IPS-18a (cell line): Measurements from ENCODE around the gene RDH13.

ENCODE experiments used
- H3K27ac ChIP-seq: one replicate; pipeline ENCODE4 v1.5.1; 2013; ENCODE audit warnings: low read length
- H3K27me3 ChIP-seq: one replicate; pipeline ENCODE4 v1.6.1; 2013; ENCODE audit warnings: mild to moderate bottlenecking, low read length; ENCODE audit not compliant: control insufficient read depth, insufficient read depth
- H3K36me3 ChIP-seq: one replicate; pipeline ENCODE4 v1.6.1; 2013; ENCODE audit warnings: low read depth, low read length; ENCODE audit not compliant: control insufficient read depth
- H3K4me1 ChIP-seq: one replicate; pipeline ENCODE4 v1.6.1; 2013; ENCODE audit warnings: low read depth, low read length; ENCODE audit not compliant: control insufficient read depth
- H3K4me3 ChIP-seq: one replicate; pipeline ENCODE4 v1.5.1; 2013; ENCODE audit warnings: low read length
- H3K9ac ChIP-seq: one replicate; pipeline ENCODE4 v1.6.1; 2013; ENCODE audit warnings: mild to moderate bottlenecking, low read length, moderate library complexity
- H3K9me3 ChIP-seq: one replicate; pipeline ENCODE4 v1.6.1; 2013; ENCODE audit warnings: low read depth, low read length; ENCODE audit not compliant: control insufficient read depth

RDH13 gene

DNA sequence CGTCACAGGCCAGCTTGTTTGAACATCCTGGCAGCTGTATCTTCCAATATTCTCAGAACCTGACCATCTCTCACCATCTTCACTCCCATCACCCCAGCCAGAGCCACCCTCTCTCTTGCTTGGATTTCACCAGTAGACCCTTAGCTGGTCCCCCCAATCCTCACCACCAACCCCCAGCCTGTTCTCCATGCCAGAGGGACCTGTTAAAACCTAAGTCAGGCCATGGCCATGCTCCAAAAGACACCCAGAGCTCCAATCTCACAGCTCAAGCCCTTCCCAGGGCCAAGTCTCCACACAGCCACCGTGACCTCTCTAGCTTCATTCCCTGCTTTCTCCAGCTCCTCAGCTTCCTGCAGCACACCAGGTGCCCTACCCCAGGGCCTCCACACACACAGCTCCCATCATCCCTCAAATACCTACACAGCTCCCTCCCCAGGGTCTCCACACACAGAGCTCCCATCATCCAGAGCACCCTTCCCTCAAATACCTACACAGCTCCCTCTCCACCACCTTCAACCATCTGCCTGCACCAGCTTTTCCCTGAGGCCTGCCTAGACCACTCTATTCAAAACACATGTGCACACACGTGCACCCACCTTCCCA, 26.5 kb upstream of the RDH13 start:
- no peaks in the 10 kb centered on the region for H3K9me3 ChIP-seq
- peaks cover 24% of the 10 kb centered on the region for H3K4me1 ChIP-seq
- no peak overlapping the region for H3K4me3 ChIP-seq
- H3K9ac ChIP-seq, result no peak overlapping the region
- no peaks in the 10 kb centered on the region for H3K36me3 ChIP-seq
- H3K27me3 ChIP-seq, result peaks cover 17% of the 10 kb centered on the region
- no peak overlapping the region for H3K27ac ChIP-seq

DNA sequence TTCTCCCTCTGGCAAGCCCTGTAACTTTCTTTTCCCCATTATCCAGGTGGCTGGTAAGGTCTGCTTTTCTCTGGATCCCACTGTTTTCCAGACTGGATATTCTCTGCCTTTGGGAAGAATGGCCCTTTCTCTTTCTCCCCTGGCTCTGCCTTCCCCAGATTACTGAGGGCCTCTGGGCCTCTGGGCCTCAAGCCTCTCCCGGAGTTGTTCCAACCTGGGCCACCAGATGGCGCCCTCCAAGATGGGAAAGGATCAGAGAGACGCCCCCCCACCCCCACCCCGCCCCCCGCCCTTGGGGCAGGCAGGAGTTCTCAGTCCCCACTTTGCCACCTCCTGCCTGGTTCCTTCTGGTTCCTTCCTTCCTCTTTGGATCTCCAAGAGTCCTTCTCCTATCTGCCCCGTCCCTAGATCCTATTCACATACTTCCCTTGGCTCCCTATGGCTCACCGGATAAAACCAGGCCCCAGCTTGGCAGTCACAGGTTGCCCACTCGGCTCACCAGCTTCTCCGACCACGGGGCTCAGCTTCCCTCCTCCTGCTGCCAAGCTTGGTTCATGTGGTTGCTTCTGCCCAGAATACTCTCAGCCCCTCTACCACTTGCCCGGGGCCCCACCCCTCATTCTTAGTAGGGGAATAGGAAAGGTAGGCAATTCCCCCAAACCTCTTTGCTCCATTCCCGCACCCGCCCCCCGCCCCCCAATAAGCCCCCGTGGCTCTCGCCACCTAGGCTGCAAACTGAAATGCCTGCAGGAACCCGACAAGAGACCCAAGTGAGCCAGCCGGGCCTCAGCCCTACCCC, 25.8 kb upstream of the RDH13 start:
- Histone ChIP-seq H3K9ac (no peak overlapping the region), H3K9me3 (no peaks in the 10 kb centered on the region)

DNA sequence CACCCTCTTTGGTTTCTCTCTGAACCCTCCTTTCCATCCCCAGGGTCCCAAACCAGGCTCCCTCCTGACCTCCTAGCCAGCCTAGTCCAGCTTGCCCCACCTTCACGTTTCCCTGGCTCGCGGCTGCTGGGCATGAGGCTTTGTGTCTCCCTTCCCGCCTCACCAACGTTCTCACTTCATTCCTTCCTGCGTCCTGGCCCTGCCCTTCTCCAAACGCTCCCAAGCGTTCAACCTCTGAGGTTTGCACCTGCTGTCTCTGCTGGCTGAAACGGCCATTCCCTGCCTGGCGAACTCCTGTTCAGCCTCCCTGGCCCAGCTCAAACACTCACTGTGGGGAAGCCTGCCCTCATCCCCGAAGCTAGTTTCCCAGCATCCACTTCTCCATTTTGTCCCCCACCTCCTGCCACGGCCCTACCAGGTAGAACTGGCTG, 25.1 kb upstream of the RDH13 start:
- H3K27me3 ChIP-seq, result peaks cover 24% of the 10 kb centered on the region
- peaks cover 22% of the 10 kb centered on the region for H3K4me1 ChIP-seq
- H3K9me3 ChIP-seq, result no peaks in the 10 kb centered on the region
- H3K27ac ChIP-seq, result no peak overlapping the region
- peak overlapping the region; percentile 78 for H3K4me3 ChIP-seq
- no peaks in the 10 kb centered on the region for H3K36me3 ChIP-seq
- no peak overlapping the region for H3K9ac ChIP-seq

More for the DNA sequence above, 25.8 kb upstream of the RDH13 start:
- Histone ChIP-seq H3K4me1 (peaks cover 22% of the 10 kb centered on the region), H3K4me3 (peak overlapping the region; percentile 78), H3K36me3 (no peaks in the 10 kb centered on the region), H3K27me3 (peaks cover 24% of the 10 kb centered on the region), H3K27ac (no peak overlapping the region)

DNA sequence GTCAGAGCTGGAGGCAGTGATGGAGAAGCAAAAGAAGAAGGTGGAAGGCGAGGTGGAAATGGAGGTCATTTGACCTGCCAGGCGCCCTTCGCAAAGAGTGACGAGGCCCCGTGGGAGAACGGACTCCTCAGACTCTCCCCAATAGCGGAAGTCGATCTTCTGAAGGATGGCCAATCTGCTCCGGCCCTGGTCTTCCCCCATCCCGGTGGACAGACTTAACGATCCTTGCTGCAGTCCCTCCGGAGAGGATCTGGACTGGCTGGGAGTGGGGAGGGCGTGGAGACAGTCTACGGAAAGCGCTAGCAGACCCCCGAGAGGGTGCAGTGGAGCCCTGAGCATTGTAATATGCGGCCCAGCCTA, 24.6 kb upstream of the RDH13 start:
- H3K27ac ChIP-seq, result no peak overlapping the region
- peak overlapping the region; percentile 78 for H3K4me3 ChIP-seq
- H3K9ac ChIP-seq, result peak overlapping the region; percentile 24
- H3K36me3 ChIP-seq, result no peaks in the 10 kb centered on the region
- no peaks in the 10 kb centered on the region for H3K9me3 ChIP-seq
- H3K4me1 ChIP-seq, result peaks cover 22% of the 10 kb centered on the region
- H3K27me3 ChIP-seq, result peaks cover 24% of the 10 kb centered on the region

DNA sequence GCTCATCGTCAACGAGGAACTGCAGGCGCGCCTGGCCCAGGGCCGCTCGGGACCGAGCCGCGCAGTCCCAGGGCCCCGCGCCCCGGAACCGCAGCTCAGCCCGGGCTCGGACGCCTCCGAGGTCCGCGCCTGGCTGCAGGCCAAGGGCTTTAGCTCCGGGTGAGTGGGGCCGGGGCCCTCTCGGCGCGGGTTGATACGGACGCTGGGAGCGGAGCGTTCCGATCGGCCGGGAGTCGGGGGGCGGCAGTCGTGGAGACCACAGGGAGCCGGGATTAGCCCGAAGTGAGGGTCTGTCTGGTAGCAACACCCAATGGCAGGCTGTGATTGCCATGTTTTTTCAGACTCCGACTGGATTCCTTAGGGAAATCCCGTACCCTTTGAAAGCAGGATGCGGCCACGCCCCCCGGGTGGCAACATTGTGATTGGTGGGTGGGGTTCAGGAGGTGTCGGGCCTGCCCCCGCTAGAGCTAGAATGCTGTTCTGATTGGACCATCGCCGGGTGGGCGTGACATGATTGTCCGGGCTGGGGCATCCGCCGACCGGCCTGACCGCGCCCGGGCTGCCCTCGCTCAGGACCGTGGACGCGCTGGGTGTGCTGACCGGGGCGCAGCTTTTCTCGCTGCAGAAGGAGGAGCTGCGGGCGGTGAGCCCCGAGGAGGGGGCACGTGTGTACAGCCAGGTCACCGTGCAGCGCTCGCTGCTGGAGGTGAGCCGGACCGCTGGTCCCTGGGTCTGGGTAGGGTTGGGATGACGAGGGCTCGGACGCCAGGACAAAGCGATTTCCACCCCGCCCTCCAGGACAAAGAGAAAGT, 24.0 kb upstream of the RDH13 start:
- peak overlapping the region; percentile 78 for H3K4me3 ChIP-seq
- H3K9me3 ChIP-seq, result no peaks in the 10 kb centered on the region
- no peaks in the 10 kb centered on the region for H3K36me3 ChIP-seq
- peak overlapping the region; percentile 44 for H3K9ac ChIP-seq
- H3K4me1 ChIP-seq, result peaks cover 22% of the 10 kb centered on the region
- H3K27ac ChIP-seq, result no peak overlapping the region
- peaks cover 29% of the 10 kb centered on the region for H3K27me3 ChIP-seq

DNA sequence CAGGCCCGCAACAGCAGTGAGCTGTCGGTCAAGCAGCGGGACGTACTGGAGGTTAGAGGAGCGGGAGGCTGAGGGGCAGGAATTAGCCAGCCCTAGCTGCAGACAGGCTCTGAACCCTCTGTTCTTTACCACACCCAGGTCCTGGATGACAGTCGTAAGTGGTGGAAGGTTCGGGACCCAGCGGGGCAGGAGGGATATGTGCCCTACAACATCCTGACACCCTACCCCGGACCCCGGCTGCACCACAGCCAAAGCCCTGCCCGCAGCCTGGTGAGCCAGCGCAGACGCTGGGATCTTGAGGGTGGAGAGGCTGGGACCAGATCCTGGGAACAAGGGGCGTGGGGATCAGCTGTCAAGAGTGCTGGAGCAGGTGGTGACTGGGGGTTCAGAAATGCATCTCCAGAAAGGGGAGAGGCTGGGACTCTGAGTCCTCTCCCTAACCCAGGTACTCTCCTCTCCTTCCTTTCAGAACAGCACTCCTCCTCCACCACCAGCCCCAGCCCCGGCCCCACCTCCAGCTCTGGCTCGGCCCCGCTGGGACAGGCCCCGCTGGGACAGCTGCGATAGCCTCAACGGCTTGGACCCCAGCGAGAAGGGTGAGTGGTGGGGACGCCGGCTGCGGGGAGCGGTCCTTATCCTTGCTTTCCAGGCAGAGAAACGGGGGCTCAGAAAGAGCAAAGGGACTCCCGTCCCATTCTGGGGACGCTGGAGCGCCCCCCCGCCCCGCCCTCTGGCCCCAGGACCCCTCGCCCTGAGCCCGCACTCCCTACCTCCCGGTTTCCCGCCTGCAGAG, 23.2 kb upstream of the RDH13 start:
- H3K27me3 ChIP-seq, result peaks cover 34% of the 10 kb centered on the region
- H3K9ac ChIP-seq, result peak overlapping the region; percentile 44
- H3K36me3 ChIP-seq, result no peaks in the 10 kb centered on the region

DNA sequence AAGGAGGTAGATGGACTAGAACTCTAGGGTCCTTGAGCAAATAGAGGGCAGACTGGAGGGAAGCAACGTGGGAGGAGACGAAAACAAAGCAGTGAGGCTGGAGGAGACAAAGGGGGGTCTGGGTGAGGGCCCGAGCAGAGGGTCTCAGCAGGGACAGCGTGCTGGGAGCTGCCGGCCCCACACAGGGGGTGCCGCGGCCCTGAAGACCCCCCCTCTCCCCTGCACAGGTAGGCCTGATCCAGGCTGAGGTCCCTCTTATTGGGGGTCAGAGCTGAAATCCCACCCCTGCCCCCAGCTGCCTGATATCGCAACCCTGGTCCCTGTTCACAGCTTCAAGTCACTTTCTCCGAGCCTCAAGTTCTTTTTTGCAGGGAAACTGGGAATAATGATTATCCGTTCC, 21.5 kb upstream of the RDH13 start:
- peaks cover 47% of the 10 kb centered on the region for H3K27me3 ChIP-seq
- no peak overlapping the region for H3K4me3 ChIP-seq

More for the DNA sequence above, 23.2 kb upstream of the RDH13 start:
- Histone ChIP-seq H3K4me1 (peaks cover 18% of the 10 kb centered on the region), H3K4me3 (peak overlapping the region; percentile 78), H3K27ac (no peak overlapping the region), H3K9me3 (no peaks in the 10 kb centered on the region)

DNA sequence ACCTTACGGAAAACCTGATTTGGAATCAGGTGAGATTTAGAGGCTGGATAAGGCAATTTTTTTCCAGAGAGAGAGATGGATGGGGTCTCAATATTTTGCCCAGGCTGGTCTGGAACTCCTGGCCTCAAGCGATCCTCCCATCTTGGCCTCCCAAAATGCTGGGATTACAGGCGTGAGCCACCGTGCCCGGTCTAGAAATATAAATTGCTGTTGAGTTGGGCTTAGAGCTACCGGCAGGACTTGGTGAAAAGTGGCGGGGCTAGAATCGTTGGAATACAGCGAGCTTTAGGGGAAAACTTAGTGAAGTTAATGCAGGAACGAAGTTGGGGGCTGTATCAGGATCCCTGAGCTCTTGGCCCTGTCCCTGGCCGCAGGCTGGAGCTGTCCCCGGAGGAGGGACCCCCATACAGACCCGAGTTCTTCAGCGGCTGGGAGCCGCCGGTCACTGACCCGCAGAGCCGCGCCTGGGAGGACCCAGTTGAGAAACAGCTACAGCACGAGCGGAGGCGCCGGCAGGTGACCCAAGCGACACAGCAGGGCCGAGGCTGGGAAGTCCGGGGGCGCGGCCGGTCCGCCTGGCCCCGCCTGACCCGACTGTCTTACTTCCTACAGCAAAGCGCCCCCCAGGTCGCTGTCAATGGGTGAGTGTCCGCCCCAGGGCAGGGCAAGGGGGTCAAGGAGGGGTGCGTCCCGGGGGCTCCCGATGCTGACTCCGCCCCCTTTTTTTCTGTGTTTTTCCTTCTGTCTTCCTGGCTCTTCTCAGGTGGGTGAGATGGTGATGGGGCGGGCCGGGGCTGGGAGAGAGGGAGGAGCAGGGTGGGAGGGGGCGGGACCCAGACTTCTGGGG, 20.3 kb upstream of the RDH13 start:
- Histone ChIP-seq H3K9me3 (no peaks in the 10 kb centered on the region), H3K4me3 (no peak overlapping the region), H3K27ac (no peak overlapping the region), H3K27me3 (peaks cover 54% of the 10 kb centered on the region), H3K36me3 (no peaks in the 10 kb centered on the region), H3K9ac (no peak overlapping the region), H3K4me1 (peaks cover 18% of the 10 kb centered on the region)

More for the DNA sequence above, 21.5 kb upstream of the RDH13 start:
- H3K4me1 ChIP-seq, result peaks cover 24% of the 10 kb centered on the region
- no peak overlapping the region for H3K27ac ChIP-seq
- H3K36me3 ChIP-seq, result no peaks in the 10 kb centered on the region
- H3K9me3 ChIP-seq, result no peaks in the 10 kb centered on the region
- no peak overlapping the region for H3K9ac ChIP-seq

DNA sequence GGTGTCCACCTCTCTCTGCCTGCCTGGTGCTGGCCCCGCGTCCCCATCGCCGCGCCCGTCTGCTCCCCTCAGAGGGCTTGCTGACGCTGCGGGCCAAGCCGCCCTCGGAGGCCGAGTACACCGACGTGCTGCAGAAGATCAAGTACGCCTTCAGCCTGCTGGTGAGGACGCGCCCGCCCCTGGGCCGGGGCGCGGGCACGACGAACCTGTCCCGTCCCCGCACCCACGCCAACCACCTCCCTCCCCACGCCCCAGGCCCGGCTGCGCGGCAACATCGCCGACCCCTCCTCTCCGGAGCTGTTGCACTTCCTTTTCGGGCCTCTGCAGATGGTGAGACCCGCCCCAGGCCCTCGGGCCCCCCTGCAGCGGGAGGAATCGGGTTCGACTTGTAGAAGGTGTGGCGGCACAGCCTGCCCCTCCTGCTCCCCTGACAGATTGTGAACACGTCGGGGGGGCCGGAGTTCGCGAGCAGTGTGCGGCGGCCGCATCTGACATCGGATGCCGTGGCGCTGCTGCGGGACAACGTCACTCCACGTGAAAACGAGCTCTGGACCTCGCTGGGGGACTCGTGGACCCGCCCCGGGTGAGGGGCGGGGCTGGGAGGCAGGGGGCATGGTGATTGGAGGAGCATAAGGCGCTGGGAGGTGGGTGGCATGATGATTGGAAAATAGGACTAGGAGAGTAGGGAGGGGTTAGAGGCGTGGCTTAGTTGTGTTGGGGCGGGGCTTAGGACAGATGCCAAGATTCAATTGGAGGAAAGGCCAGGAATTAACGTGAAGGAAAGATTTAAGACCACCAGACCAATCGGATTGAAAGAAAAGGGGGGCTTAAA, 19.3 kb upstream of the RDH13 start:
- H3K36me3 ChIP-seq, result no peaks in the 10 kb centered on the region
- H3K4me1 ChIP-seq, result peaks cover 14% of the 10 kb centered on the region
- no peaks in the 10 kb centered on the region for H3K9me3 ChIP-seq
- peaks cover 55% of the 10 kb centered on the region for H3K27me3 ChIP-seq
- H3K27ac ChIP-seq, result no peak overlapping the region
- peak overlapping the region; percentile 69 for H3K4me3 ChIP-seq
- H3K9ac ChIP-seq, result peak overlapping the region; percentile 32

DNA sequence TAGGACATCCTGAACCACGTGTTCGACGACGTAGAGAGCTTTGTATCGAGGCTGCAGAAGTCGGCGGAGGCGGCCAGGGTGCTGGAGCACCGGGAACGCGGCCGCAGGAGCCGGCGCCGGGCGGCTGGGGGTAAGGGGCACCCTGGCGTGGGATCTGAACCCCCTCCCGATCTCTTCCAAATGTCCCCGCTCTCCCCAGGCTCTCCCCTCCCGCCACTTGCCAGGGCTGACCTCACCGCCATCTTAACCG, 18.7 kb upstream of the RDH13 start:
- no peak overlapping the region for H3K27ac ChIP-seq
- H3K36me3 ChIP-seq, result no peaks in the 10 kb centered on the region
- peaks cover 14% of the 10 kb centered on the region for H3K4me1 ChIP-seq
- peak overlapping the region; percentile 69 for H3K4me3 ChIP-seq
- H3K9ac ChIP-seq, result peak overlapping the region; percentile 32
- H3K27me3 ChIP-seq, result peaks cover 61% of the 10 kb centered on the region
- H3K9me3 ChIP-seq, result no peaks in the 10 kb centered on the region
